K562 (cell line): ENCODE results near the gene THEM4. TPM values are rescaled to one million over a fixed set of nuclear protein-coding genes. Genes with fewer than 3 reads are reported as not detected.

Source experiments
- polyA plus RNA-seq, 8 experiments: library from polyadenylated mRNA; depleted of rRNA in 4 of 8; stranded (reverse) in 5 of 8; unstranded in 3 of 8; fragments of >200 nt; fragmentation: Nextera tagmentation in 2 of 8; fragmentation: Illumina TruSeq in 1 of 8; extraction: Ambion mirVana in 2 of 8; extraction: Trizol in 1 of 8; gene quantifications; 2 replicates each; pipeline versions ENCODE4 v1.2.1 to v1.2.3, GENCODE V29; 2011 to 2014; ENCODE audit warnings: inconsistent platforms in 1 of 8, missing spikeins in 1 of 8
- small RNA-seq: library from RNA; depleted of rRNA; stranded (forward); fragments of <200 nt; gene quantifications from one replicate; pipeline ENCODE3, GENCODE V24; 2014
- total RNA-seq, 7 experiments: library from RNA; depleted of rRNA in 6 of 7; stranded (reverse); fragments of >200 nt in 6 of 7; fragmentation: Illumina TruSeq in 2 of 7; extraction: Trizol in 2 of 7; gene quantifications; 2 replicates each; pipeline versions ENCODE4 v1.2.1 to v1.2.3, GENCODE V29; 2011 to 2021; ENCODE audit warnings: low replicate concordance in 1 of 7

THEM4 gene
- total and polyA plus RNA-seq, 9 of the 15 experiments (the other 6 are each of a cell fraction or from before 2014, with no cell fraction given) = 8.6 to 71.9 (median 35.3) TPM

Small RNA genes within 50 kb of the gene (small RNA-seq; reads per million reads assigned to genes)
- not detected for gene RF00019

Other genes starting within 250 kb of the THEM4 start
Only the 7 nearest of the 13 such genes appear.
- gene TDRKH, start 119.0 kb downstream of the THEM4 start, total RNA-seq (2014; rRNA removed) = 7.1 and 7.2 TPM in 2 replicates
- 8.4 and 9.6 TPM in 2 replicates for gene TDRKH, start 119.0 kb downstream of the THEM4 start, total RNA-seq (2014; rRNA removed; fragmentation: Illumina TruSeq; extraction: Trizol)
- gene TDRKH, start 119.0 kb downstream of the THEM4 start, total RNA-seq (2015; rRNA removed; fragmentation: Illumina TruSeq; extraction: Trizol) = 3.4 and 4.3 TPM in 2 replicates
- gene TDRKH, start 119.0 kb downstream of the THEM4 start, total RNA-seq (2021) = 11.4 and 11.5 TPM in 2 replicates
- gene TDRKH, start 119.0 kb downstream of the THEM4 start, polyA plus RNA-seq (2011; rRNA removed) = 17.0 and 21.3 TPM in 2 replicates
- 10.8 and 11.4 TPM in 2 replicates for gene TDRKH, start 119.0 kb downstream of the THEM4 start, polyA plus RNA-seq (2014; fragmentation: Illumina TruSeq; extraction: Trizol)
- 1 to 10 TPM; 5.3 to 6.9 TPM for gene TDRKH, start 119.0 kb downstream of the THEM4 start, polyA plus RNA-seq (2014; fragmentation: Nextera tagmentation; extraction: Ambion mirVana)
- 8.9 and 10.3 TPM in 2 replicates for gene TDRKH, start 119.0 kb downstream of the THEM4 start, polyA plus RNA-seq (2014; rRNA removed)
- gene LINGO4, start 104.1 kb downstream of the THEM4 start, total RNA-seq (2014; rRNA removed) = not detected in 2 replicates
- gene LINGO4, start 104.1 kb downstream of the THEM4 start, total RNA-seq (2014; rRNA removed; fragmentation: Illumina TruSeq; extraction: Trizol) = not detected in 2 replicates
- not detected in 2 replicates for gene LINGO4, start 104.1 kb downstream of the THEM4 start, total RNA-seq (2015; rRNA removed; fragmentation: Illumina TruSeq; extraction: Trizol)
- gene LINGO4, start 104.1 kb downstream of the THEM4 start, total RNA-seq (2021) = not detected in 2 replicates
- not detected in 2 replicates for gene LINGO4, start 104.1 kb downstream of the THEM4 start, polyA plus RNA-seq (2011; rRNA removed)
- not detected in 2 replicates for gene LINGO4, start 104.1 kb downstream of the THEM4 start, polyA plus RNA-seq (2014; fragmentation: Illumina TruSeq; extraction: Trizol)
- gene LINGO4, start 104.1 kb downstream of the THEM4 start, polyA plus RNA-seq (2014; fragmentation: Nextera tagmentation; extraction: Ambion mirVana) = not detected
- not detected in 2 replicates for gene LINGO4, start 104.1 kb downstream of the THEM4 start, polyA plus RNA-seq (2014; rRNA removed)
- not detected in 2 replicates for gene RORC, start 77.7 kb downstream of the THEM4 start, total RNA-seq (2014; rRNA removed)
- gene RORC, start 77.7 kb downstream of the THEM4 start, total RNA-seq (2014; rRNA removed; fragmentation: Illumina TruSeq; extraction: Trizol) = not detected in 2 replicates
- gene RORC, start 77.7 kb downstream of the THEM4 start, total RNA-seq (2015; rRNA removed; fragmentation: Illumina TruSeq; extraction: Trizol) = not detected in 2 replicates
- not detected in 2 replicates for gene RORC, start 77.7 kb downstream of the THEM4 start, total RNA-seq (2021)
- not detected in 2 replicates for gene RORC, start 77.7 kb downstream of the THEM4 start, polyA plus RNA-seq (2011; rRNA removed)
- not detected in 2 replicates for gene RORC, start 77.7 kb downstream of the THEM4 start, polyA plus RNA-seq (2014; fragmentation: Illumina TruSeq; extraction: Trizol)
- not detected for gene RORC, start 77.7 kb downstream of the THEM4 start, polyA plus RNA-seq (2014; fragmentation: Nextera tagmentation; extraction: Ambion mirVana)
- not detected in 2 replicates for gene RORC, start 77.7 kb downstream of the THEM4 start, polyA plus RNA-seq (2014; rRNA removed)
- gene C2CD4D, start 69.7 kb downstream of the THEM4 start, total RNA-seq (2014; rRNA removed) = not detected in 2 replicates
- not detected in 2 replicates for gene C2CD4D, start 69.7 kb downstream of the THEM4 start, total RNA-seq (2014; rRNA removed; fragmentation: Illumina TruSeq; extraction: Trizol)
- not detected in 2 replicates for gene C2CD4D, start 69.7 kb downstream of the THEM4 start, total RNA-seq (2015; rRNA removed; fragmentation: Illumina TruSeq; extraction: Trizol)
- not detected in 2 replicates for gene C2CD4D, start 69.7 kb downstream of the THEM4 start, total RNA-seq (2021)
- not detected in 2 replicates for gene C2CD4D, start 69.7 kb downstream of the THEM4 start, polyA plus RNA-seq (2011; rRNA removed)
- gene C2CD4D, start 69.7 kb downstream of the THEM4 start, polyA plus RNA-seq (2014; fragmentation: Illumina TruSeq; extraction: Trizol) = not detected in 2 replicates
- not detected for gene C2CD4D, start 69.7 kb downstream of the THEM4 start, polyA plus RNA-seq (2014; fragmentation: Nextera tagmentation; extraction: Ambion mirVana)
- gene C2CD4D, start 69.7 kb downstream of the THEM4 start, polyA plus RNA-seq (2014; rRNA removed) = not detected in 2 replicates
- not detected in 2 replicates for gene THEM5, start 55.8 kb downstream of the THEM4 start, total RNA-seq (2014; rRNA removed)
- gene THEM5, start 55.8 kb downstream of the THEM4 start, total RNA-seq (2014; rRNA removed; fragmentation: Illumina TruSeq; extraction: Trizol) = not detected in 2 replicates
- gene THEM5, start 55.8 kb downstream of the THEM4 start, total RNA-seq (2015; rRNA removed; fragmentation: Illumina TruSeq; extraction: Trizol) = not detected in 2 replicates
- gene THEM5, start 55.8 kb downstream of the THEM4 start, total RNA-seq (2021) = not detected in 2 replicates
- not detected in 2 replicates for gene THEM5, start 55.8 kb downstream of the THEM4 start, polyA plus RNA-seq (2011; rRNA removed)
- not detected in 2 replicates for gene THEM5, start 55.8 kb downstream of the THEM4 start, polyA plus RNA-seq (2014; fragmentation: Illumina TruSeq; extraction: Trizol)
- not detected for gene THEM5, start 55.8 kb downstream of the THEM4 start, polyA plus RNA-seq (2014; fragmentation: Nextera tagmentation; extraction: Ambion mirVana)
- gene THEM5, start 55.8 kb downstream of the THEM4 start, polyA plus RNA-seq (2014; rRNA removed) = not detected in 2 replicates
- 0.41 TPM in 1 of 2 replicates, not detected in the other for gene S100A10, start 84.3 kb upstream of the THEM4 start, total RNA-seq (2014; rRNA removed)
- gene S100A10, start 84.3 kb upstream of the THEM4 start, total RNA-seq (2014; rRNA removed; fragmentation: Illumina TruSeq; extraction: Trizol) = 0.35 and 0.44 TPM in 2 replicates
- not detected in 2 replicates for gene S100A10, start 84.3 kb upstream of the THEM4 start, total RNA-seq (2015; rRNA removed; fragmentation: Illumina TruSeq; extraction: Trizol)
- gene S100A10, start 84.3 kb upstream of the THEM4 start, total RNA-seq (2021) = 1.6 and 3.2 TPM in 2 replicates
- 0.61 and 0.73 TPM in 2 replicates for gene S100A10, start 84.3 kb upstream of the THEM4 start, polyA plus RNA-seq (2011; rRNA removed)
- gene S100A10, start 84.3 kb upstream of the THEM4 start, polyA plus RNA-seq (2014; fragmentation: Illumina TruSeq; extraction: Trizol) = 0.28 and 0.56 TPM in 2 replicates
- under 1 TPM in 1 of 2 experiments, not detected in 1; 0.32 TPM for gene S100A10, start 84.3 kb upstream of the THEM4 start, polyA plus RNA-seq (2014; fragmentation: Nextera tagmentation; extraction: Ambion mirVana)
- not detected in 2 replicates for gene S100A10, start 84.3 kb upstream of the THEM4 start, polyA plus RNA-seq (2014; rRNA removed)
- 131 and 186 TPM in 2 replicates for gene S100A11, start 127.5 kb upstream of the THEM4 start, total RNA-seq (2014; rRNA removed)
- gene S100A11, start 127.5 kb upstream of the THEM4 start, total RNA-seq (2014; rRNA removed; fragmentation: Illumina TruSeq; extraction: Trizol) = 145 and 169 TPM in 2 replicates
- gene S100A11, start 127.5 kb upstream of the THEM4 start, total RNA-seq (2015; rRNA removed; fragmentation: Illumina TruSeq; extraction: Trizol) = 239 and 240 TPM in 2 replicates
- 159 and 182 TPM in 2 replicates for gene S100A11, start 127.5 kb upstream of the THEM4 start, total RNA-seq (2021)
- 166 and 235 TPM in 2 replicates for gene S100A11, start 127.5 kb upstream of the THEM4 start, polyA plus RNA-seq (2011; rRNA removed)
- 442 and 587 TPM in 2 replicates for gene S100A11, start 127.5 kb upstream of the THEM4 start, polyA plus RNA-seq (2014; fragmentation: Illumina TruSeq; extraction: Trizol)
- gene S100A11, start 127.5 kb upstream of the THEM4 start, polyA plus RNA-seq (2014; fragmentation: Nextera tagmentation; extraction: Ambion mirVana) = 100 to 1,000 TPM; 790 to 808 TPM
- 180 and 278 TPM in 2 replicates for gene S100A11, start 127.5 kb upstream of the THEM4 start, polyA plus RNA-seq (2014; rRNA removed)